ENCODE measurements around the gene NOSIP.
A peak's percentile ranks its signal among the peaks of the same experiment; 100 is the strongest.

Gene NOSIP

DNA sequence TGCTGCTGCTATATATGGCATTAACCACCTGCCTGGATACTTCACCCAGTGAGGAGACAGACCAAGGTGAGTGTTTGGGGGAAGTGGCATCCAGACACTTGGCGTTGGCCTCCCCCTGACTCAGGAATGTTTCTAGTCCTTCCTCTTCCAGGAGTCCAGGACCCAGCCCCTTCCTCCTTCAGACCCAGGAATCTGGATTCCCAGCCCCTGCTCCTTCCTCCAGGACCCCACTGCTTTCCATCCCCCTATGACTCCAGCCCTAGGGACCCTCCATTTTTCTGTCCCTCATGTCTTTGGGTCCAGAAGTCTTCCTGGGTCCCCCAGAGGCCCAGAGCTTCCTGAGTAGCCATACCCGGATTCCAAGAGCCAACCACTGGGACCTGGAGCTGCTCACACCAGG is 2.9 kb upstream of the NOSIP start:
- Histone ChIP-seq H3K27me3 (ENCODE audit: insufficient read depth, low read length) (no peaks in the 10 kb centered on the region), H3K4me1 (ENCODE audit: insufficient read depth, low read length) (peaks cover 11% of the 10 kb centered on the region; the same call in 1 of the 2 replicates), H3K27ac (ENCODE audit: low read length) (no peak overlapping the region), H3K4me3 (ENCODE audit: low read length) (no peak overlapping the region), H3K36me3 (ENCODE audit: insufficient read depth, low read depth, low read length) (no peaks in the 10 kb centered on the region), H3K9ac (ENCODE audit: low read depth, low read length) (no peak overlapping the region), H3K9me3 (ENCODE audit: insufficient read depth, low read depth, low read length) (no peaks in the 10 kb centered on the region)

DNA sequence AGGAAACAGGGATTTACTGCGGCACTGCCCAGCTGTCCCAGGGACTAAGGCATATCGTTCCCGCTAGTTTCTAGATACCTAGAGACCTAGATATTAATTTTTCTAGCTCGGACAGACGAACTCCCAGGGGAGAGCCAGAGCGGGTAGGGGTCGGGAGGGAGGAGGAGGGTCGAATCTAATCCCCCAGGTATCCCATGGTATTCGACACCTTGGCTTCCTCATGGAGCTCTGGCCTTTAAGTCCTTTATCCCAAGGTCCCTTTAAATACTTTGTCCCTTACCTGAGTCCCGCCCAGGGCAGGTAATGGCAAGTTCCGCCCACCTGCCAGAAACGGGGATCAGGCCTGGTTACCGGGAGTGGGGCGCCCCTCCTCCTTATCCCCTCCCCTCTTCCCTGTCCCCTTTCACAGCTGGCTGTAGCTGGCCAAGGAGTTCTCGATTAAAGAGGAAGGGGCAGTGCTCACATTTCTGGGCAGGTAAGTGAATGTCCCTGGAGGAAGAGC is 702 bp upstream of the NOSIP start, which contains the start of gene PRRG2:
Gene PRRG2, plus strand, starts transcription at position 310 of the 502 bp plus-strand sequence. CDS start 1,904 bp downstream, outside the sequence.
- no peak within 1 kb of the TSS for H3K27ac ChIP-seq (ENCODE audit: low read length)
- H3K4me1 ChIP-seq (ENCODE audit: insufficient read depth, low read length): peaks cover 11% of the 10 kb centered on the region; the same call in 1 of the 2 replicates
- peak within 1 kb of the TSS; percentile 95 for H3K9ac ChIP-seq (ENCODE audit: low read depth, low read length)
- no peaks in the 10 kb centered on the region for H3K9me3 ChIP-seq (ENCODE audit: insufficient read depth, low read depth, low read length)
- no peaks in the 10 kb centered on the region for H3K27me3 ChIP-seq (ENCODE audit: insufficient read depth, low read length)
- peak within 1 kb of the TSS; percentile 95 for H3K4me3 ChIP-seq (ENCODE audit: low read length)
- H3K36me3 ChIP-seq (ENCODE audit: insufficient read depth, low read depth, low read length): peaks cover 6% of the 10 kb centered on the region

DNA sequence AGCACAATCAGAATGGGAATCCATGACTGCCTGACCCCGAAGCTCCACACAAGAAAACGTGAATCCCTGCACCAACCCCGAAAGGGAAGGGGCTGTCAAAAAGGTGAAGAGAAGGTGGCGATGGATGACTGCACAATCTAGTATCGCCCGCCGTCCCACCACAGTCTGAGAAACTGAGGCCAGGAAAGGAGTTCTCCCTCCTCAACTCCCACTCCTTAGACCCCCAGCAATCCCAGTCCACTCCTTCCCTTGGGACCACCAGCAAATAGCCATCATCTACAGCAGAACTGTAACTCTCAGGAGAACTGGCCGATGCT is 451 bp downstream of the NOSIP start:
- Histone ChIP-seq H3K27ac (ENCODE audit: low read length) (no peak overlapping the region), H3K9me3 (ENCODE audit: insufficient read depth, low read depth, low read length) (no peaks in the 10 kb centered on the region), H3K9ac (ENCODE audit: low read depth, low read length) (peak overlapping the region; percentile 95), H3K27me3 (ENCODE audit: insufficient read depth, low read length) (no peaks in the 10 kb centered on the region), H3K36me3 (ENCODE audit: insufficient read depth, low read depth, low read length) (peaks cover 13% of the 10 kb centered on the region), H3K4me1 (ENCODE audit: insufficient read depth, low read length) (peaks cover 9% of the 10 kb centered on the region; the same call in 1 of the 2 replicates), H3K4me3 (ENCODE audit: low read length) (peak overlapping the region; percentile 95)

DNA sequence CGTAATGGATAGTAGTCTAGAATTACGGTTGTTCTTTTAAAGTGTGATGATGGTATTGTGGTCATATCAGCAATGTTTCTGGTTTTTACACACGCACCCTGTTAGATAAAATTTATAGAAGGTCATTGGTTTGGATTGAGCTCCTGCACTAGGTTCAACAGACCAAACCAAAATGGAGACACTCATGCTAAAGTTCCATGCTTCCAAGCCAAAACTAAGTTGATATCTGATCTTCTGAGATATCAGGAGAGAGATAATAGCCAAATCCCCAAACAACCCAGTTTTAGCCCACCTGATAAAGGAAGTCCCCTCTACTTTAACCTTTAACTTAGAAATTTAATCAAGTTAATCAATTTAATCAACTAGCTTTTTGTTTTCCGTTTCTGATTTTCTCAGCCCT is 1.2 kb downstream of the NOSIP start:
- H3K9ac ChIP-seq (ENCODE audit: low read depth, low read length): peak overlapping the region; percentile 95; the same call in 1 of the 2 replicates
- H3K9me3 ChIP-seq (ENCODE audit: insufficient read depth, low read depth, low read length): no peaks in the 10 kb centered on the region
- H3K4me3 ChIP-seq (ENCODE audit: low read length): peak overlapping the region; percentile 95
- H3K4me1 ChIP-seq (ENCODE audit: insufficient read depth, low read length): peaks cover 7% of the 10 kb centered on the region; the same call in 1 of the 2 replicates
- H3K36me3 ChIP-seq (ENCODE audit: insufficient read depth, low read depth, low read length): peaks cover 17% of the 10 kb centered on the region
- no peaks in the 10 kb centered on the region for H3K27me3 ChIP-seq (ENCODE audit: insufficient read depth, low read length)
- H3K27ac ChIP-seq (ENCODE audit: low read length): no peak overlapping the region

DNA sequence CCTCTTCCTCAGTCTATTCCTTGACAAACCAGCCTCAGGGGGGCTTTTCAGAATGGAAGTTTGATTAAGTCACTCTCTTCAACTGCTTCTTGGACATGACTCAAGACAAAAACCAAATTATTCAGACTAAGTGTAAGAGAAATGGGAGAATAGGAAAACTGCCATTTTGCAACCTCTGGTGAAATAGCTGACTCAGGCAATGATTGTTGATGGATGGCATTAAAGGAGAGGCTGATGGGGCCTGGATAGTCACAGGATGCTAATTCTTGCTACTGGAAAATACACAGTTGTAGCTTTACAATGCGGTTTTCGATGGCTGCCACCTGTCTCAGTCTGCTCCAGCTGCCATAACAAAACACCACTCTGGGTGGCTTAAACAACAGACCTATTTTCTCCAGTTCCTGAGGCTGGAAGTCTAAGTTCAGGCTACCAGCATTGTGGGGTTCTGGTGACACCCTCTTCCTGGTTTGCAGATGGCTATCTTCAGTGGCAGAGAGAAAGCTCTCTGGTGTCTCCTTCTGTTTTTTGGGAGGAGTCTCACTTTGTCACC is 6.1 kb downstream of the NOSIP start:
- Histone ChIP-seq H3K4me3 (ENCODE audit: low read length) (no peak overlapping the region), H3K9ac (ENCODE audit: low read depth, low read length) (no peak overlapping the region), H3K27me3 (ENCODE audit: insufficient read depth, low read length) (no peaks in the 10 kb centered on the region), H3K9me3 (ENCODE audit: insufficient read depth, low read depth, low read length) (no peaks in the 10 kb centered on the region), H3K4me1 (ENCODE audit: insufficient read depth, low read length) (0 out of 2 replicates have a peak, but pooled peaks cover under 1% of the 10 kb centered on the region), H3K36me3 (ENCODE audit: insufficient read depth, low read depth, low read length) (peaks cover 22% of the 10 kb centered on the region), H3K27ac (ENCODE audit: low read length) (no peak overlapping the region)

DNA sequence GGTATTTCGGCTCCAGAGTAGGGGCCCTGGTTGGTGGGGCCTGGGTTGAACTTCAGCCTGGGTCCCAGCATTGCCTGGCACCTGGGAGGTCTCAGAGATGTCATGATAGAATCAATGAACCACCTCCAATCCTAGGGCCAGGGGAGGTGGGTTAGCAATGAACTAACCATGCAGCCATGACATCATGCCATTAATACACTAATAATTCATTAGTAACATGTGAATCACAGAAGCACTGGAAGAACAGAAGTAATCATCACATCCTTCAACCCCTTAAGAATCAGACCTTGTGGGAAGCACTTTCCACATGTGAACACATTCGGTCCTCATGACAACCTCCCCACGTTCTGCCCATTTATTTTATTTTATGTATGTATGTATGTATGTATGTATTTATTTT is 6.9 kb downstream of the NOSIP start:
- Histone ChIP-seq H3K4me1 (ENCODE audit: insufficient read depth, low read length) (no peaks in the 10 kb centered on the region), H3K27ac (ENCODE audit: low read length) (no peak overlapping the region), H3K4me3 (ENCODE audit: low read length) (no peak overlapping the region), H3K9ac (ENCODE audit: low read depth, low read length) (no peak overlapping the region), H3K36me3 (ENCODE audit: insufficient read depth, low read depth, low read length) (peaks cover 22% of the 10 kb centered on the region), H3K27me3 (ENCODE audit: insufficient read depth, low read length) (no peaks in the 10 kb centered on the region), H3K9me3 (ENCODE audit: insufficient read depth, low read depth, low read length) (no peaks in the 10 kb centered on the region)

DNA sequence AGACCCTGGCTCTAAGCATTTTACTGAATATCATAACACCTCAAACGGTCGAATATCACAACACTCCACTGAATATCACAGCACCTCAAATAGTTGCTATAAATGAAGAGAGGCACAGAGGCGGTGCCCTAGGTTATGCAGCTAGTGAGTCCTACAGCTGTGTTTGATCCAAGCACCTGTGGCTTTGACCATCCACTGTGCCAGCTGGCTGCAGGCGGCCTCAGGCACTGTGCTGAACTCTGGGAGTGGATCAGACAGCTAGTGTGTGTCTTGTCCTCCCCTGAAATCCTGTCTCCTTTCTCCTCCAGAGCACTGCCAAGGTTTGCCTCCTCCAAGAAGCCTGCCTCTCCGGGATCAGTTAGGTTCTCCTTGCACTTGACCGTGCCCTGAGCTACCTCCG is 7.3 kb downstream of the NOSIP start:
- Histone ChIP-seq H3K4me3 (ENCODE audit: low read length) (no peak overlapping the region), H3K27me3 (ENCODE audit: insufficient read depth, low read length) (no peaks in the 10 kb centered on the region), H3K9me3 (ENCODE audit: insufficient read depth, low read depth, low read length) (no peaks in the 10 kb centered on the region), H3K9ac (ENCODE audit: low read depth, low read length) (no peak overlapping the region), H3K4me1 (ENCODE audit: insufficient read depth, low read length) (no peaks in the 10 kb centered on the region), H3K36me3 (ENCODE audit: insufficient read depth, low read depth, low read length) (peaks cover 22% of the 10 kb centered on the region), H3K27ac (ENCODE audit: low read length) (no peak overlapping the region)

DNA sequence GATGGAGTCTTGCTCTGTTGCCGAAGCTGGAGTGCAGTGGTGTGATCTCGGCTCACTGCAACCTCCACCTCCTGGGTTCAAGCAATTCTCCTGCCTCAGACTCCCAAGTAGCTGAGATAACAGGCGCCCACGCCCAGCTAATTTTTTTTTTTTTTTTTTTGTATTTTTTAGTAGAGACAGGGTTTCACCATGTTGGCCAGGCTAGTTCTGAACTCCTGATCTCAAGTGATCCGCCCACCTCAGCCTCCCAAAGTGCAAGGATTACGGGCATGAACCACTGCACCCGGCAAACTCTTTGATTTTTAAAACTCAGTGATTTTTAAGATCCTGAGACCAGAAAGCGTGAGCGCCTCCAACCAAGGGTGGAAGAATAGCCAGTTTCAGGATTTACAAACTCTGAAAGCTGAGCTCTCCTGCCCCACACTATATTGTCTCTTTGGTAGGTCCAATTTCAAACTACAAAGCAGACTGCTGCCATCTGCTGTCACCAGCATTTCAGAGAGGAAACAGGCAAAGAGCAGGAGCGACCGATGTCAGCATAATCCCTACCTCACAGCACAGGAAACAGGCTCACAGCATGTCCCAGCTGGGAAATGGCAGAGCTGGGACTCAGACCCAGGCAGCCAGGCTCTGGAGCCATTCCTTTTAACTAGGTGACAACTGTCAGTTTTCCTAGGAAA is 9.2 kb downstream of the NOSIP start:
- Histone ChIP-seq H3K9ac (ENCODE audit: low read depth, low read length) (no peak overlapping the region), H3K27me3 (ENCODE audit: insufficient read depth, low read length) (no peaks in the 10 kb centered on the region), H3K9me3 (ENCODE audit: insufficient read depth, low read depth, low read length) (no peaks in the 10 kb centered on the region), H3K4me1 (ENCODE audit: insufficient read depth, low read length) (no peaks in the 10 kb centered on the region), H3K27ac (ENCODE audit: low read length) (no peak overlapping the region), H3K4me3 (ENCODE audit: low read length) (no peak overlapping the region), H3K36me3 (ENCODE audit: insufficient read depth, low read depth, low read length) (peaks cover 17% of the 10 kb centered on the region; the same call in 1 of the 2 replicates)

DNA sequence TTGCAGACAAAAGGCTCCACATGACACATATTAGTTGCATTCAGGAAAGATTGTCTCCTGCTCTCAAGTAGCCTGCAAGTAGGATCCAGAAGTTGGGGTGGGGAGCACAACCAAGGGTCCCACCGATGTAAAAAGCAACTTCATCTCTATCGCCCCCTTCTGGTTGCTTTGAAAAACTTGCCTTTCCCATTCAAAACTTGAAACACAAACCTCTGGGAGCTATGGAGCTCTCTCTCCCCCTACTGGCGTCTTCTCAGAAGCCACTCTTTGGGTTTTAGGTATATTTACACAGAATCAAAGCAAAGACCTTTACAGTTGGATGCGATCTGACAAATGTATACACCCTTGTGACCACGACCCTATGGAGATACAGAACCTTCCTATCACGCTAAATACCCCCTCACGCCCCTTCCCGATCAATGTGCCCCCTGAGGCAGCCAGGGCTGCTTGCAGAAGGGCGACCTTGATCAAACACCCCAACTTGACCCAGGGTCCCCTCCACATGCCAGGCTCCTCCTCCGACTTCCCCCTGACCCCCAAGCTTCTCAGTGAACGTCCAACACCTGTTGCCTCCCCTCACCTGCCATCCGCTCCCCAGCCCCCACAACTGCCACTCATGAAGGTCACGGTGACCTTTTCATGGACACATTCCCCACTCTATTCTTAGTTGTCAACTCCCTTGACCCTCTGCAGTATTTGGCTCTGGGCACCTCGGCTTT is 10.1 kb downstream of the NOSIP start:
- Histone ChIP-seq H3K36me3 (ENCODE audit: insufficient read depth, low read depth, low read length) (peaks cover 11% of the 10 kb centered on the region; the same call in 1 of the 2 replicates), H3K4me1 (ENCODE audit: insufficient read depth, low read length) (no peaks in the 10 kb centered on the region), H3K9ac (ENCODE audit: low read depth, low read length) (peak overlapping the region; percentile 31; the same call in 1 of the 2 replicates), H3K9me3 (ENCODE audit: insufficient read depth, low read depth, low read length) (no peaks in the 10 kb centered on the region), H3K27me3 (ENCODE audit: insufficient read depth, low read length) (no peaks in the 10 kb centered on the region), H3K4me3 (ENCODE audit: low read length) (no peak overlapping the region), H3K27ac (ENCODE audit: low read length) (no peak overlapping the region)

DNA sequence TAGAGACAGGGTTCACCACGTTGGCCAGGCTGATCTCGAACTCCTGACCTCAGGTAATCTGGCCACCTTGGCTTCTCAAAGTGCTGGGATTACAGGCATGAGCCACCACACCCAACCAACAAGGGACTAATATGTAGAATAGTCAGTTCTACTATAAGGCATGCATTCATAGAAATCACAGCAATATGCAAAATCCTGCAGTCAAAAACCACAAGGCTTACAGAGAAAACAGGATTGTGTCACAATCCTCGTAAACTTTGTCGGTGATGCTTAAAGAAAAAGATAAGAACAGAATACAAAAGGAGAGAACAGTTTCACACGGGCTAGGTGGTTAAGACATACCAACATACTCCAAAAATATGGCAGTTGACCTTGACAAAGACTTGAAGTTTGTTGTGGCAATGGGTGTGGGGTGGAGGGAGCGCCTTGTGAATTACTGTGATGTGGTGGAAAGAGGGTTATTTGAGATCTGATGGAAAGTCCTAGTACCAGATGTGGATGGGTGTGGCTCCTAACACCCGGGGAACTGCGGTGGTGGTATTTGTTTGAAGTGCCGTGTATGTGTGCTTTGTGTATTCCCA is 12.4 kb downstream of the NOSIP start:
- Histone ChIP-seq H3K9ac (ENCODE audit: low read depth, low read length) (no peak overlapping the region), H3K4me1 (ENCODE audit: insufficient read depth, low read length) (no peaks in the 10 kb centered on the region), H3K9me3 (ENCODE audit: insufficient read depth, low read depth, low read length) (no peaks in the 10 kb centered on the region), H3K36me3 (ENCODE audit: insufficient read depth, low read depth, low read length) (no peaks in the 10 kb centered on the region), H3K27me3 (ENCODE audit: insufficient read depth, low read length) (no peaks in the 10 kb centered on the region), H3K27ac (ENCODE audit: low read length) (no peak overlapping the region), H3K4me3 (ENCODE audit: low read length) (no peak overlapping the region)

DNA sequence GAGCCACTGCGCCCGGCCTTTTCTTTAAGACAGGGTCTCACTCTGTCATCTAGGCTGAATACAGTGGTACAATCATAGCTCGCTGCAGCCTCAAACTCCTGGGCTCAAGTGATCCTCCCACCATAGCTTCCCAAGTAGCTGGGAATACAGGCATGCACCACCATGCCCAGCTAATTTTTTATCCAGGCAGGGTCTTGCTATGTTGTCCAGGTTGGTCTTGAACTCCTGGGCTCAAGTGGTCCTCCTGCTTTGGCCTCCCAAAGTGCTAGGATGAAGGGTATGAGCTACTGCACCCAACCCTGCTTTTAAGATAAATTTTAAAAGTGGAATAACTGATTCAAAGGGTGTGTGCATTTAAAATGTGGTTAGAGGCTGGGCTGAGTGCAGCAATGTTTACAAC is 14.1 kb downstream of the NOSIP start:
- Histone ChIP-seq H3K36me3 (ENCODE audit: insufficient read depth, low read depth, low read length) (no peaks in the 10 kb centered on the region), H3K9me3 (ENCODE audit: insufficient read depth, low read depth, low read length) (no peaks in the 10 kb centered on the region), H3K4me3 (ENCODE audit: low read length) (no peak overlapping the region), H3K27me3 (ENCODE audit: insufficient read depth, low read length) (no peaks in the 10 kb centered on the region), H3K4me1 (ENCODE audit: insufficient read depth, low read length) (no peaks in the 10 kb centered on the region), H3K27ac (ENCODE audit: low read length) (no peak overlapping the region), H3K9ac (ENCODE audit: low read depth, low read length) (no peak overlapping the region)
